Skeletal muscle tissue (tissue), 4 donors: ENCODE measurements around the gene PF4V1. TPM values are rescaled to one million over a fixed set of nuclear protein-coding genes. Genes with fewer than 3 reads are reported as not detected.

ENCODE experiments used
- H3K27ac ChIP-seq: one replicate; pipeline ENCODE4 v1.7.0; 2013; ENCODE audit warnings: mild to moderate bottlenecking, low read depth, low read length, inconsistent platforms
- H3K27me3 ChIP-seq, 3 donors: one replicate each; pipeline ENCODE4 v1.7.0; 2013; ENCODE audit warnings: low read length in 3 of 3; ENCODE audit not compliant: control insufficient read depth in 3 of 3, insufficient read depth in 3 of 3
- H3K36me3 ChIP-seq, 3 donors: one replicate each; pipeline ENCODE4 v1.7.0; 2013; ENCODE audit warnings: low read length in 3 of 3; ENCODE audit not compliant: control insufficient read depth in 3 of 3, insufficient read depth in 3 of 3
- H3K4me1 ChIP-seq, 3 donors: one replicate each; pipeline ENCODE4 v1.7.0; 2013; ENCODE audit warnings: low read length in 3 of 3, mild to moderate bottlenecking in 3 of 3; ENCODE audit not compliant: control insufficient read depth in 3 of 3, insufficient read depth in 3 of 3
- H3K4me3 ChIP-seq, 3 donors: one replicate each; pipeline ENCODE4 v1.7.0; 2013; ENCODE audit warnings: low read length in 3 of 3
- H3K9ac ChIP-seq, 3 donors: one replicate each; pipeline ENCODE4 v1.7.0; 2013; ENCODE audit warnings: low read length in 3 of 3, mild to moderate bottlenecking in 3 of 3, moderate library complexity in 2 of 3, low read depth in 1 of 3
- H3K9me3 ChIP-seq, 3 donors: one replicate each; pipeline ENCODE4 v1.7.0; 2013; ENCODE audit warnings: low read length in 3 of 3; ENCODE audit not compliant: control insufficient read depth in 3 of 3
- total RNA-seq: library from RNA; depleted of rRNA; stranded (reverse); fragments of >200 nt; gene quantifications from one replicate; pipeline ENCODE4 v1.2.3, GENCODE V29; 2014
- donor health status: Osteomylitis.

PF4V1 gene
- total RNA-seq, 1 donor from 2014 or later, result not detected

GRCh38 chr4:73875401-73875800, 22.3 kb downstream of the PF4V1 start:
- no peak overlapping the region for H3K9ac ChIP-seq
- H3K27ac ChIP-seq, result no peak overlapping the region
- H3K4me1 ChIP-seq, result no peaks in the 10 kb centered on the region
- H3K27me3 ChIP-seq, result peaks cover 0 to under 1% (median under 1%) of the 10 kb centered on the region in 3 donors
- H3K9me3 ChIP-seq, result no peaks in the 10 kb centered on the region
- H3K4me3 ChIP-seq, result no peak overlapping the region
- no peaks in the 10 kb centered on the region for H3K36me3 ChIP-seq

- Histone ChIP-seq H3K36me3 (no peaks in the 10 kb centered on the region), H3K4me1 (no peaks in the 10 kb centered on the region), H3K4me3 (no peak overlapping the region), H3K9me3 (no peaks in the 10 kb centered on the region), H3K27me3 (no peaks in the 10 kb centered on the region), H3K27ac (no peak overlapping the region), H3K9ac (no peak overlapping the region)
These were observed 30.2 kb downstream of the PF4V1 start for GRCh38 chr4:73883306-73883705.

GRCh38 chr4:73885574-73886267, 32.6 kb downstream of the PF4V1 start:
- H3K9ac ChIP-seq, result no peak overlapping the region
- H3K27ac ChIP-seq, result no peak overlapping the region
- H3K27me3 ChIP-seq, result no peaks in the 10 kb centered on the region
- no peaks in the 10 kb centered on the region for H3K4me1 ChIP-seq
- H3K4me3 ChIP-seq, result no peak overlapping the region
- H3K9me3 ChIP-seq, result no peaks in the 10 kb centered on the region
- H3K36me3 ChIP-seq, result no peaks in the 10 kb centered on the region

- H3K9me3 ChIP-seq, result no peaks in the 10 kb centered on the region
- no peaks in the 10 kb centered on the region for H3K4me1 ChIP-seq
- H3K27ac ChIP-seq, result no peak overlapping the region
- no peaks in the 10 kb centered on the region for H3K36me3 ChIP-seq
- no peaks in the 10 kb centered on the region for H3K27me3 ChIP-seq
- no peak overlapping the region for H3K4me3 ChIP-seq
- H3K9ac ChIP-seq, result no peak overlapping the region
These were observed 38.2 kb downstream of the PF4V1 start for GRCh38 chr4:73891326-73891725.

- Histone ChIP-seq H3K27me3 (no peaks in the 10 kb centered on the region), H3K4me1 (no peaks in the 10 kb centered on the region), H3K9ac (no peak overlapping the region), H3K4me3 (no peak overlapping the region), H3K36me3 (no peaks in the 10 kb centered on the region), H3K27ac (no peak overlapping the region), H3K9me3 (no peaks in the 10 kb centered on the region)
These were observed 38.8 kb downstream of the PF4V1 start for GRCh38 chr4:73891739-73892405.

GRCh38 chr4:73892966-73893365, 39.9 kb downstream of the PF4V1 start:
- Histone ChIP-seq H3K4me3 (no peak overlapping the region), H3K27me3 (no peaks in the 10 kb centered on the region), H3K36me3 (no peaks in the 10 kb centered on the region), H3K27ac (no peak overlapping the region), H3K9me3 (no peaks in the 10 kb centered on the region), H3K4me1 (no peaks in the 10 kb centered on the region), H3K9ac (no peak overlapping the region)

GRCh38 chr4:73894001-73894400, 40.9 kb downstream of the PF4V1 start:
- H3K9me3 ChIP-seq, result no peaks in the 10 kb centered on the region

GRCh38 chr4:73895201-73896175, 42.4 kb downstream of the PF4V1 start:
- Histone ChIP-seq H3K9me3 (no peaks in the 10 kb centered on the region), H3K27ac (no peak overlapping the region), H3K4me1 (no peaks in the 10 kb centered on the region), H3K9ac (no peak overlapping the region), H3K4me3 (no peak overlapping the region), H3K36me3 (no peaks in the 10 kb centered on the region), H3K27me3 (no peaks in the 10 kb centered on the region)

More at GRCh38 chr4:73894001-73894400, 40.9 kb downstream of the PF4V1 start:
- Histone ChIP-seq H3K4me1 (no peaks in the 10 kb centered on the region), H3K9ac (no peak overlapping the region), H3K36me3 (no peaks in the 10 kb centered on the region), H3K27me3 (no peaks in the 10 kb centered on the region), H3K27ac (no peak overlapping the region), H3K4me3 (no peak overlapping the region)

- Histone ChIP-seq H3K4me3 (no peak overlapping the region), H3K36me3 (no peaks in the 10 kb centered on the region), H3K4me1 (no peaks in the 10 kb centered on the region), H3K27ac (no peak overlapping the region), H3K9ac (no peak overlapping the region), H3K27me3 (no peaks in the 10 kb centered on the region), H3K9me3 (no peaks in the 10 kb centered on the region)
These were observed 43.3 kb downstream of the PF4V1 start for GRCh38 chr4:73896416-73896815.
